GM23338 (cell line): ENCODE results near the gene DHRS4. TPM values are rescaled to one million over a fixed set of nuclear protein-coding genes. Genes with fewer than 3 reads are reported as not detected.

Experiments
- ATAC-seq: fragments of 200-7000 bp; cut with Tn5 transposase; 3 replicates; pipeline ENCODE4 v1.9.1; 2020
- DNase-seq: peaks from one replicate; pipeline ENCODE4 v3.0.0-alpha.2; 2015; ENCODE audit warnings: low spot score
- H2AFZ ChIP-seq: fragments of 200-600 bp; sonication (generic); 2 replicates; pipeline ENCODE4 v1.8.0; 2016; ENCODE audit warnings: antibody characterized with exemption, mild to moderate bottlenecking, moderate library complexity
- H3F3A ChIP-seq: fragments of 200-600 bp; sonication (generic); replicated peaks from 2 replicates; pipeline ENCODE4 v1.8.0; 2017; ENCODE audit warnings: antibody characterized with exemption, mixed run types, low read depth
- H3K27ac ChIP-seq: fragments of 200-600 bp; sonication (generic); 2 replicates; pipeline ENCODE4 v1.6.1; 2016; ENCODE audit warnings: low read depth
- H3K27me3 ChIP-seq: fragments of 200-600 bp; sonication (generic); 2 replicates; pipeline ENCODE4 v1.8.0; 2016; ENCODE audit warnings: mild to moderate bottlenecking, mixed run types, moderate library complexity; ENCODE audit not compliant: insufficient read depth
- H3K36me3 ChIP-seq: fragments of 200-600 bp; sonication (generic); 2 replicates; pipeline ENCODE4 v1.8.0; 2016; ENCODE audit warnings: mild to moderate bottlenecking; ENCODE audit not compliant: insufficient read depth
- H3K4me1 ChIP-seq: fragments of 200-600 bp; sonication (generic); 2 replicates; pipeline ENCODE4 v1.8.0; 2016; ENCODE audit warnings: mild to moderate bottlenecking, moderate library complexity; ENCODE audit not compliant: insufficient read depth
- H3K4me2 ChIP-seq: fragments of 200-600 bp; sonication (generic); 2 replicates; pipeline ENCODE4 v1.7.1; 2017; ENCODE audit warnings: mixed run types
- H3K4me3 ChIP-seq: fragments of 200-600 bp; sonication (generic); 2 replicates; pipeline ENCODE4 v1.6.1; 2016; ENCODE audit warnings: mixed run types
- H3K79me2 ChIP-seq: fragments of 200-600 bp; sonication (generic); replicated peaks from 2 replicates; pipeline ENCODE4 v1.8.0; 2017; ENCODE audit warnings: mild to moderate bottlenecking; ENCODE audit not compliant: insufficient read depth
- H3K9me2 ChIP-seq: fragments of 200-600 bp; sonication (generic); 2 replicates; pipeline ENCODE4 v1.8.0; 2017; ENCODE audit not compliant: insufficient read depth
- H4K20me1 ChIP-seq: fragments of 200-600 bp; sonication (generic); replicated peaks from 2 replicates; pipeline ENCODE4 v1.8.0; 2017; ENCODE audit warnings: mild to moderate bottlenecking; ENCODE audit not compliant: insufficient read depth
- H3K27ac Mint-ChIP-seq: 2 replicates; pipeline ENCODE4 v1.8.0; 2020; ENCODE audit warnings: inconsistent platforms, mild to moderate bottlenecking, moderate library complexity, mixed read lengths
- H3K27me3 Mint-ChIP-seq: 3 replicates; pipeline ENCODE4 v1.8.0; 2022; ENCODE audit warnings: low read depth, mild to moderate bottlenecking, moderate library complexity, mixed read lengths, inconsistent platforms; ENCODE audit not compliant: insufficient read depth, poor library complexity
- H3K36me3 Mint-ChIP-seq: 3 replicates; pipeline ENCODE4 v1.8.0; 2021; ENCODE audit warnings: low read depth, mild to moderate bottlenecking, inconsistent platforms, moderate library complexity, mixed read lengths
- H3K4me1 Mint-ChIP-seq: 3 replicates; pipeline ENCODE4 v1.8.0; 2020; ENCODE audit warnings: mild to moderate bottlenecking, inconsistent platforms, mixed read lengths
- H3K4me3 Mint-ChIP-seq: 3 replicates; pipeline ENCODE4 v1.8.0; 2021; ENCODE audit warnings: moderate library complexity, mild to moderate bottlenecking, inconsistent platforms, mixed read lengths
- H3K9me3 Mint-ChIP-seq: 3 replicates; pipeline ENCODE4 v1.8.0; 2020; ENCODE audit warnings: moderate library complexity, mild to moderate bottlenecking, inconsistent platforms, mixed read lengths
- CREB1 ChIP-seq: fragments of 250-450 bp; sonication (Bioruptor Pico); IDR thresholded peaks from 2 replicates; pipeline ENCODE4 v1.5.0; 2020; ENCODE audit warnings: low read depth, mild to moderate bottlenecking, moderate library complexity
- CTCF ChIP-seq, 2 experiments: fragments of 200-600 bp in 1 of 2; sonication (generic) in 1 of 2; conservative IDR thresholded peaks; 2 replicates each; pipeline versions ENCODE4 v1.5.1 to v1.6.1; 2016 to 2017; ENCODE audit warnings: antibody characterized with exemption in 2 of 2, low read depth in 2 of 2, mild to moderate bottlenecking in 2 of 2, moderate library complexity in 1 of 2
- ETS1 ChIP-seq: IDR thresholded peaks from 2 replicates; pipeline ENCODE4 v1.6.1; 2016; ENCODE audit warnings: antibody characterized with exemption
- EZH2 ChIP-seq: fragments of 200-600 bp; sonication (generic); IDR thresholded peaks from one replicate; pipeline ENCODE4 v1.8.0; 2017; ENCODE audit warnings: antibody characterized with exemption, mild to moderate bottlenecking, low read depth; ENCODE audit not compliant: unreplicated experiment
- EZH2phosphoT487 ChIP-seq: fragments of 200-600 bp; sonication (generic); IDR thresholded peaks from one replicate; pipeline ENCODE4 v1.8.1; 2018; ENCODE audit warnings: antibody characterized with exemption; ENCODE audit not compliant: unreplicated experiment
- JUNB ChIP-seq: IDR thresholded peaks from one replicate; pipeline ENCODE4 v1.6.1; 2016; ENCODE audit warnings: antibody characterized with exemption; ENCODE audit not compliant: unreplicated experiment
- NANOG ChIP-seq: IDR thresholded peaks from 2 replicates; pipeline ENCODE4 v1.6.1; 2016; ENCODE audit warnings: antibody characterized with exemption, borderline replicate concordance
- ZNF114 ChIP-seq: fragments of 250-450 bp; sonication (Bioruptor Pico); IDR thresholded peaks from 2 replicates; pipeline ENCODE4 v1.5.0; 2020; ENCODE audit warnings: mild to moderate bottlenecking, moderate library complexity
- ZNF462 ChIP-seq: fragments of 250-450 bp; sonication (Bioruptor Pico); IDR thresholded peaks from 2 replicates; pipeline ENCODE4 v1.5.0; 2020; ENCODE audit warnings: mild to moderate bottlenecking, moderate library complexity
- polyA plus RNA-seq: library from polyadenylated mRNA; unstranded; fragments of >200 nt; fragmentation: Nextera tagmentation; extraction: Ambion mirVana; gene quantifications from 2 replicates; pipeline ENCODE4 v1.2.1, GENCODE V29; 2016
- total RNA-seq: library from RNA; depleted of rRNA; stranded (reverse); fragments of >200 nt; shearing (Covaris generic); gene quantifications from 2 replicates; pipeline ENCODE4 v1.2.3, GENCODE V29; 2014

DHRS4 gene
- total and polyA plus RNA-seq, 2 experiments from 2014 or later = 16.6 to 18.4 TPM

GRCh38 chr14:23984891-23985602 lies 31.5 kb downstream of the DHRS4 start:
- Histone ChIP-seq H4K20me1 (no peaks in the 10 kb centered on the region), H3K79me2 (no peaks in the 10 kb centered on the region), H3K27ac (no peak overlapping the region), H3K36me3 (no peaks in the 10 kb centered on the region), H3K4me3 (no peak overlapping the region), H2AFZ (no peak overlapping the region), H3K4me1 (peaks cover 5% of the 10 kb centered on the region; the same call in 1 of the 2 replicates), H3K4me2 (no peak overlapping the region), H3K9me2 (no peaks in the 10 kb centered on the region), H3F3A (no peaks in the 10 kb centered on the region), H3K27me3 (no peaks in the 10 kb centered on the region)
- DNase-seq (no peak), ATAC-seq (no peak)
- Mint-ChIP-seq H3K4me1 (peaks cover 17% of the 10 kb centered on the region), H3K9me3 (no peaks in the 10 kb centered on the region), H3K36me3 (no peaks in the 10 kb centered on the region), H3K4me3 (no peak overlapping the region), H3K27ac (no peak overlapping the region), H3K27me3 (peaks cover 6% of the 10 kb centered on the region)
- TF ChIP-seq CTCF (conservative IDR thresholded peaks at IDR 0.05; ENCODE audit: low read depth in 2 of 2) = no peak
- TF ChIP-seq JUNB = no peak
- TF ChIP-seq CREB1 (CRISPR knock-in tag) = no peak
- TF ChIP-seq NANOG = no peak
- no peak for TF ChIP-seq ZNF114 (CRISPR knock-in tag)
- TF ChIP-seq ZNF462 (CRISPR knock-in tag) = no peak
- no peak for TF ChIP-seq EZH2phosphoT487
- TF ChIP-seq EZH2 = no peak
- no peak for TF ChIP-seq ETS1
